ENCODE results near the gene PXDN.

GRCh38 chr2:1782514-1782913 is 38.2 kb upstream of the PXDN start:
- TF ChIP-seq AFF4 (CRISPR knock-in tag; IDR thresholded peaks at IDR 0.05; ENCODE audit: borderline replicate concordance) (no peak), ZBTB43 (CRISPR knock-in tag; IDR thresholded peaks at IDR 0.05) (no peak), CTCF (IDR thresholded peaks at IDR 0.05) (no peak), ZNF423 (CRISPR knock-in tag; IDR thresholded peaks at IDR 0.05) (no peak), ZNF138 (CRISPR knock-in tag; conservative IDR thresholded peaks at IDR 0.05) (no peak), USF2 (CRISPR knock-in tag; IDR thresholded peaks at IDR 0.05) (no peak), USF1 (CRISPR knock-in tag; IDR thresholded peaks at IDR 0.05) (no peak), ZNF121 (CRISPR knock-in tag; IDR thresholded peaks at IDR 0.05) (no peak), ZNF263 (CRISPR knock-in tag; IDR thresholded peaks at IDR 0.05; ENCODE audit: low read depth) (no peak), PRRX2 (CRISPR knock-in tag; IDR thresholded peaks at IDR 0.05) (no peak), IRF1 (CRISPR knock-in tag; IDR thresholded peaks at IDR 0.05) (no peak), ATF6 (CRISPR knock-in tag; IDR thresholded peaks at IDR 0.05) (no peak)
